WI38 (cell line): ENCODE measurements around the gene LIMA1.

Source experiments
- H3K4me3 ChIP-seq: 2 replicates; pipeline ENCODE4 v1.5.1; 2011; ENCODE audit warnings: low read depth, mild to moderate bottlenecking, control low read depth, low read length
- CTCF ChIP-seq: IDR thresholded peaks from 2 replicates; pipeline ENCODE4 v1.5.1; 2012; ENCODE audit warnings: low read depth, mild to moderate bottlenecking, control low read depth, low read length

The LIMA1 gene

GRCh38 chr12:50243507-50243906 lies 39.8 kb downstream of the LIMA1 start:
- TF ChIP-seq CTCF: no peak
- no peak overlapping the region for H3K4me3 ChIP-seq

GRCh38 chr12:50242751-50243191 lies 40.5 kb downstream of the LIMA1 start:
- TF ChIP-seq CTCF: no peak
- H3K4me3 ChIP-seq: peak overlapping the region; percentile 34

GRCh38 chr12:50241178-50241577 lies 42.1 kb downstream of the LIMA1 start:
- TF ChIP-seq CTCF: no peak
- H3K4me3 ChIP-seq: peak overlapping the region; percentile 20; the same call in 1 of the 2 replicates

GRCh38 chr12:50240792-50241114 lies 42.6 kb downstream of the LIMA1 start:
- H3K4me3 ChIP-seq: no peak overlapping the region
- no peak for TF ChIP-seq CTCF

- TF ChIP-seq CTCF: no peak
- no peak overlapping the region for H3K4me3 ChIP-seq
These were observed 43.1 kb downstream of the LIMA1 start for GRCh38 chr12:50240096-50240791.

GRCh38 chr12:50239355-50239891 lies 43.9 kb downstream of the LIMA1 start:
- TF ChIP-seq CTCF: no peak
- no peak overlapping the region for H3K4me3 ChIP-seq

- no peak overlapping the region for H3K4me3 ChIP-seq
- no peak for TF ChIP-seq CTCF
These were observed 49.0 kb downstream of the LIMA1 start for GRCh38 chr12:50234347-50234746.
